Upper lobe of left lung (tissue), 4 donors: ENCODE data around the gene ADGRL3.

Experiments used
- CTCF ChIP-seq, 6 experiments: fragments of 450-650 bp in 4 of 6; fragments of 200-600 bp in 2 of 6; sonication (generic) in 2 of 6; IDR thresholded peaks; one replicate each; pipeline ENCODE4 v1.5.1; 2016 to 2019; ENCODE audit warnings: antibody characterized with exemption in 6 of 6
- EP300 ChIP-seq, 4 donors: sonication (generic); formaldehyde crosslinking; IDR thresholded peaks; one replicate each; pipeline ENCODE4 v1.5.1; 2017; ENCODE audit warnings: antibody characterized with exemption in 4 of 4, control low read depth in 2 of 4
- POLR2A ChIP-seq, 4 donors: fragments of 450-650 bp; IDR thresholded peaks; one replicate each; pipeline ENCODE4 v1.5.1; 2016 to 2017; ENCODE audit warnings: antibody characterized with exemption in 4 of 4, mild to moderate bottlenecking in 2 of 4
- POLR2AphosphoS5 ChIP-seq, 2 donors: sonication (generic); formaldehyde crosslinking; IDR thresholded peaks; one replicate each; pipeline ENCODE4 v1.5.1; 2017; ENCODE audit warnings: antibody characterized with exemption in 2 of 2

GRCh38 chr4:61204353-61205060, 4.4 kb downstream of the ADGRL3 start:
- no peak for TF ChIP-seq POLR2A (IDR thresholded peaks at IDR 0.05)
- no peak for TF ChIP-seq CTCF (IDR thresholded peaks at IDR 0.05)
- TF ChIP-seq EP300 (IDR thresholded peaks at IDR 0.05) = no peak
- TF ChIP-seq POLR2AphosphoS5 (IDR thresholded peaks at IDR 0.05) = no peak
